ENCODE data around the gene ELMOD3. TPM values are rescaled to one million over a fixed set of nuclear protein-coding genes. Genes with fewer than 3 reads are reported as not detected.
"Not testable (repeated sequence)": the region's sequence is repeated elsewhere in the genome, so short reads cannot be mapped to it uniquely, and the experiment has no call there.

ELMOD3 gene
- total and polyA plus RNA-seq, 2 experiments from 2014 or later = 20.9 to 23.5 TPM

DNA sequence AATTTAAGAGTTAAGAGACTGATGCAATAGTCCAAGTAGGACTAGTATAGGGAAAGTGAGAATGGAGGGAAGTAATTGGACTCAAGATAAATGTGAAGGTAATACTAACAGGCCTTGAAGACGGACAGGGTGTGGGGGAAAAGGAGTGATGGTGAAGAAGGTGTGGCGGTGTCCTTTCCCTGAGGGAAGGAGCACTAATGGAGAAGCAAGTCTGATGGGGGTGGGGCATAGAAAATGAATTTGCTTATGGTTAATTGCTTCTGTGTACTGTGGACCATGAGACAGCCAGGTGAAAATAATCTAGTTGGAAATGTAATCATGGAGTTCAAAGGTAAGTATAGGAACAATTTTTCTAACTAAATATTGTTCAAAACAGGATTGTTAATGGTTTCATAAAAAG lies 19.6 kb upstream of the ELMOD3 start:
- H3K27ac ChIP-seq = no peak overlapping the region
- no peak for DNase-seq (ENCODE audit: low read depth in 1 of 2, low spot score in 1 of 2)
- H3K9me3 ChIP-seq (ENCODE audit: low read depth) = no peaks in the 10 kb centered on the region
- H3K4me1 ChIP-seq (ENCODE audit: low read depth) = no peaks in the 10 kb centered on the region
- H3K4me3 ChIP-seq = no peak overlapping the region
- TF ChIP-seq, protein P1, sequence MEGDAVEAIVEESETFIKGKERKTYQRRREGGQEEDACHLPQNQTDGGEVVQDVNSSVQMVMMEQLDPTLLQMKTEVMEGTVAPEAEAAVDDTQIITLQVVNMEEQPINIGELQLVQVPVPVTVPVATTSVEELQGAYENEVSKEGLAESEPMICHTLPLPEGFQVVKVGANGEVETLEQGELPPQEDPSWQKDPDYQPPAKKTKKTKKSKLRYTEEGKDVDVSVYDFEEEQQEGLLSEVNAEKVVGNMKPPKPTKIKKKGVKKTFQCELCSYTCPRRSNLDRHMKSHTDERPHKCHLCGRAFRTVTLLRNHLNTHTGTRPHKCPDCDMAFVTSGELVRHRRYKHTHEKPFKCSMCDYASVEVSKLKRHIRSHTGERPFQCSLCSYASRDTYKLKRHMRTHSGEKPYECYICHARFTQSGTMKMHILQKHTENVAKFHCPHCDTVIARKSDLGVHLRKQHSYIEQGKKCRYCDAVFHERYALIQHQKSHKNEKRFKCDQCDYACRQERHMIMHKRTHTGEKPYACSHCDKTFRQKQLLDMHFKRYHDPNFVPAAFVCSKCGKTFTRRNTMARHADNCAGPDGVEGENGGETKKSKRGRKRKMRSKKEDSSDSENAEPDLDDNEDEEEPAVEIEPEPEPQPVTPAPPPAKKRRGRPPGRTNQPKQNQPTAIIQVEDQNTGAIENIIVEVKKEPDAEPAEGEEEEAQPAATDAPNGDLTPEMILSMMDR (IDR thresholded peaks at IDR 0.05; ENCODE audit: low read depth, low read length) = no peak
- no peaks in the 10 kb centered on the region for H3K27me3 ChIP-seq
- no peaks in the 10 kb centered on the region for H3K36me3 ChIP-seq

DNA sequence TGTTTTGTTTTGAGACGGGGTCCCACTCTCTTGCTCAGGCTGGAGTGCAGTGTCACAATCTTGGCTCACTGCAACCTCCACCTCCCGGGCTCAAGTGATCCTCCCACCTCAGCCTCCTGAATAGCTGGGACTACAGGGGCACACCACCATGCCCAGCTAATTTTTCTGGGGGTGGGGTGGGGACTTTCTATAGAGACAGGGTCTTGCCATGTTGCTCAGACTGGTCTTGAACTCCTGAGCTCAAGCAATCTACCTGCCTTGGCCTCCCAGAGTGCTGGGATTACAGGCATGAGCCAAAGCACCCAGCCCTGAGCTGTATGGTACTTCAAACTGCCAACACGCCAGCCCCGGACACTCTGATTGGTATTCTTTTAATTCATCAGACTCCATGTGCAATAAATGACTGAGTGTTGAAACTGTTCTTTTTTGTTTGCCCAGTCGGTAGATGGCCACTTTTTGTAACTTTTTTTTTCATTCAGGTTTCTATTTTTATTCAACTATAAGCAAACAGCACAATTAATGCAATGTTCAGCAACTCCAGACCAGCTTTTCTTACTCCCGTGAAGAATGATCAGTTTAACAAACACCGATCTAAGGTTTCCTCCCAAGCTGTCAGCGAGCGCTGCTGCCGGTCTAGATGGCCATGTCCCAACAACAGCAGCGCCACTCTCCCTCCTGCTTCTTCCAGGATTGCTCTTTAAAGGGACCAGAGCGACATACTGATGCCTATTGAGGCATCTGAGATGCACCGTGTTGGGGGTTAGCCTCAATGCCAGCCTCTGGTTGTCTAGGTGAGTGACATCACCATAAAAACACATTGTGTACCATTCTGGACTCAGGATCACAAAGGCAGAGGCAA lies 14.3 kb upstream of the ELMOD3 start:
- TF ChIP-seq, protein P1 (IDR thresholded peaks at IDR 0.05; ENCODE audit: low read depth, low read length) = no peak
- Histone ChIP-seq H3K4me3 (no peak overlapping the region), H3K9me3 (ENCODE audit: low read depth) (no peaks in the 10 kb centered on the region), H3K36me3 (no peaks in the 10 kb centered on the region), H3K4me1 (ENCODE audit: low read depth) (no peaks in the 10 kb centered on the region), H3K27ac (no peak overlapping the region), H3K27me3 (no peaks in the 10 kb centered on the region)
- DNase-seq (ENCODE audit: low read depth in 1 of 2, low spot score in 1 of 2) = peak in 1 of 2 donors; percentile 23

DNA sequence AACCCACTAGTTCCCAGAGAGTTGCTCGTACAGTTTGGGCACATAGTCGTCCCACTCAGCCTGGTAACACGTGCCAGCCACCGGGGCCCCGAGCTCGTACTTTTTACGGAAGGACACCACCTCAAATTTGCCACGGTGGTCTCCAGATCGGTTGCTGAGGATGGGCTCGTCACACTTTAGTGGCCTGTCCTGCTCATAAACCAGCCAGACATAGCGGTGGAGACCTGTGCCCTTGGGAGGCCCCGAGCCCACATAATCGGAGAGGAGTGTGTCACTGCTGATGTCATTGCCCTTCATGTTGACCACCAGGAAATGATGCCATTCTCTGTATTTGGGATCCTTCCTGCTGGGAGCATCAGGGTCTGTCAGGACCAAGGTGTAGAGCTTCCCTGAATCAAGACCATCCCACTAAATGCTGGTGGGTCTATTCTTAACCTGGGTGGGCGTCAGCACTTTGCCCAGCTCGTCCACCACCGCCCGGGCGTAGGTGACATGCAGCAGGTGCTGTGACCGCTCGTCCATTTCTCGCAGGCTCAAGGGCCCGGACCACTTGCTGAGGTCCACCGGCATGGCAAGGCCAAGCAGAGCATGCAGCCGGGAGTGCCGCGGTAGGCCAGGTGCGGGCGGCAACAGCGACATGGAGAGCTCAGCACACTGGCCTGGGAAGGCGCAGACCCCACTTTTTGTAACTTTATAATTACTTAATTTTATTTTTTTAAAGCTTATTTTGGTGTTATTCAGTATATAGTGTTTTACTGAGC lies 13.1 kb upstream of the ELMOD3 start:
- H3K36me3 ChIP-seq = no peaks in the 10 kb centered on the region
- DNase-seq (ENCODE audit: low read depth in 1 of 2, low spot score in 1 of 2) = no peak
- H3K9me3 ChIP-seq (ENCODE audit: low read depth) = no peaks in the 10 kb centered on the region
- H3K27ac ChIP-seq = no peak overlapping the region
- TF ChIP-seq, protein P1 (IDR thresholded peaks at IDR 0.05; ENCODE audit: low read depth, low read length) = no peak
- no peaks in the 10 kb centered on the region for H3K27me3 ChIP-seq
- H3K4me1 ChIP-seq (ENCODE audit: low read depth) = no peaks in the 10 kb centered on the region
- H3K4me3 ChIP-seq = no peak overlapping the region

DNA sequence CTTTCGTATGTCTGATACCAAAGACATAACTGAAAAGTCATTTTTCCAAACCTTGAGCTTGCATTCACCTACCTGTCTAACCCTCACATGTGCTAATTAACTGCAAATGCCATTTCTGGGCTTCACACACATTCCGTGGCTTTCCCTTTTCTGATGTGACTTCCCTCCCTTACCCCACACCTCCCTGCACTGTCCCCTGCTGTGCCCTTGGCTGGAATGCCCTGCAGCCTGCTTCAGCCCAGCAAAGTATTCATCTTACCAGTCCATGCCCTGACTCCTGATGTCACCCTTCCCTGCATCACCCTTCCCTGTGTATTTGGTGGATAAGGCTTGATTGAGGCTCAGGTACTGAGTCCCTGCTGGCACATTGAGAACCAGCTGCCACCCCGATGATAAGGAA lies 12.4 kb upstream of the ELMOD3 start:
- no peak overlapping the region for H3K4me3 ChIP-seq
- no peaks in the 10 kb centered on the region for H3K27me3 ChIP-seq
- no peak overlapping the region for H3K27ac ChIP-seq
- H3K9me3 ChIP-seq (ENCODE audit: low read depth) = no peaks in the 10 kb centered on the region
- TF ChIP-seq, protein P1 (IDR thresholded peaks at IDR 0.05; ENCODE audit: low read depth, low read length) = no peak
- DNase-seq (ENCODE audit: low read depth in 1 of 2, low spot score in 1 of 2) = no peak
- no peaks in the 10 kb centered on the region for H3K36me3 ChIP-seq
- no peaks in the 10 kb centered on the region for H3K4me1 ChIP-seq (ENCODE audit: low read depth)

DNA sequence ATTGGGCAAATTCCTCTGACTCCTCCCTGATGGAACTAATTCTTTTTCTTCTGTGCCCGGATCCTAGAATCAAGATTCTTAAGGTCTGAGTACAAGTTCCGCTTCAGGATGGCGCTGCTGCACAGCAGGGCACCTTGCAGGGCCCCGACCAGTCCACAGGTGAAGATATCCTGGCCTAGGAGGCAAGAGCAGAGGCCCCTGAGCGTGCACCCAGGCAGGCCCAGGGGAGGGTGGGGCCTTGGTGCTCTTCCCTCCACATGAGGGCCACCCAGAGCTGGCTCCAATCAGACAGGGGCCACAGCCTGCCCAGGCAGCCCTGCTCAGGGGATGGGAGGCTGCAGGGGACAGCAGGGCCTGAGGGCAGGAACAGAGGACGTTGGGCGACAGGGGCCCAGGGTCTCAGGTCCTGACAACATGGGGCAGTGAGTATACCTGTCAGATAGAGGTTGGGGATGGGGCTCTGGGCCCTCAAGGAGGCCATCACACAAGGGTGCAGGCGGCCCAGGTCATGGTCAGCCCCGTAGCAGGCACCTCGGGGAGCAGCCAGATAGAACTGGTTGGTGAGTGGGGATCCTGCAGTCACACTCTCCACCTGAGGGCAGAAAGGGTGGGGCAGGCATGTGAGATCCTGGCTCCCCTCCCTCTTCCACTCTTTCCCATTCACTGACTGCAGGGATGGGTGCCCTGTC lies 11.2 kb upstream of the ELMOD3 start:
- DNase-seq (ENCODE audit: low read depth in 1 of 2, low spot score in 1 of 2); H3K36me3 ChIP-seq; H3K4me3 ChIP-seq; H3K27me3 ChIP-seq; H3K27ac ChIP-seq; H3K9me3 ChIP-seq (ENCODE audit: low read depth); H3K4me1 ChIP-seq (ENCODE audit: low read depth): not testable (repeated sequence)

Measured in cardiac muscle cell (in vitro differentiated cells and primary cell).